ENCODE measurements around the gene TRAM2.

Gene TRAM2

DNA sequence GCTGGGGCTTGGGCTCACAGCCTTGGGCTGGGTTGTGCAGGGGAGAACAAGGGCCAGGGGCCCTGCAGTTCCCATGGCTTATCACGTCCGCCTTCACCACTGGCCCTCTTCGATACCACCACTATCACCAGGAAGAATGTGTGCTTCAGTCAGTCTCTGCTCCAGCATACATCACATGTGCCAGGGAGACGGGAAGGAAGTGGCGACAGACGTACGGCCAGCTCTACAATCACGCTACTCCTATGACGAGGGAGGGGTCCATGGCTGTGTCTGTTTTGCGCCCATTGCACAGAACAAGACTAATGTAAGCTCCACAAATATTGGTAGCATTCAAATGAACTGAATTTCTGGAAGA, 72.1 kb downstream of the TRAM2 start:
- Histone ChIP-seq H3K4me1 (ENCODE audit: control insufficient read depth, insufficient read depth, low read length) (peaks cover 21% of the 10 kb centered on the region), H3K9ac (ENCODE audit: low read length) (no peak overlapping the region), H3K27ac (ENCODE audit: low read depth, low read length) (peak overlapping the region; percentile 61), H3K36me3 (ENCODE audit: control insufficient read depth, insufficient read depth, low read length) (peaks cover 26% of the 10 kb centered on the region), H3K27me3 (ENCODE audit: control insufficient read depth, insufficient read depth, low read length) (no peaks in the 10 kb centered on the region), H3K4me3 (ENCODE audit: low read length) (no peak overlapping the region)

- no peaks in the 10 kb centered on the region for H3K27me3 ChIP-seq (ENCODE audit: control insufficient read depth, insufficient read depth, low read length)
- H3K36me3 ChIP-seq (ENCODE audit: control insufficient read depth, insufficient read depth, low read length), result peaks cover 22% of the 10 kb centered on the region
- H3K4me1 ChIP-seq (ENCODE audit: control insufficient read depth, insufficient read depth, low read length), result peaks cover 21% of the 10 kb centered on the region
- H3K4me3 ChIP-seq (ENCODE audit: low read length), result no peak overlapping the region
- peak overlapping the region; percentile 61 for H3K27ac ChIP-seq (ENCODE audit: low read depth, low read length)
- H3K9ac ChIP-seq (ENCODE audit: low read length), result no peak overlapping the region
Observed at GRCh38 chr6:52503851-52504781, 72.7 kb downstream of the TRAM2 start.

DNA sequence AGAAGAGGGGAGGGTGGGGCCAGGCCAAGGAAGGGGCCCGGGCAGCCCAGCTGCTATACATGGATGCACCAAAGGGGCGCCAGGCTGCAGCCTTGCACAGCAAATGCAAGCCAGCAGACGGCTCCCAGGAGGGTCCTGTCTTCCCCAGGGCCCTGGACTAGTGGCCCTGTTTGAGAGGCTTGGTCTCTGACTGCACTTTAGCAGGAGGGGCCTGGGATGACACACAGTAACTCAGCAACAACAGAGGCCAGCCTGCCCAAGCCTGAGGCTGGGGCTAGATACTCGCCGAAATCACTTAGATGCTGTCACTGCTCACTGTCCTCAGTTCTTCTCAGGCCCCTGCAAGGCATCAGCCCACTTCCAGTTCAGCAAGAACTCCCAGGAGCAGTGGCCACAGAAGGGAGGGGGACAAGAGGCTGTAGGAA, 73.5 kb downstream of the TRAM2 start:
- H3K27me3 ChIP-seq (ENCODE audit: control insufficient read depth, insufficient read depth, low read length), result no peaks in the 10 kb centered on the region
- H3K27ac ChIP-seq (ENCODE audit: low read depth, low read length), result peak overlapping the region; percentile 61
- peaks cover 25% of the 10 kb centered on the region for H3K4me1 ChIP-seq (ENCODE audit: control insufficient read depth, insufficient read depth, low read length)
- H3K9ac ChIP-seq (ENCODE audit: low read length), result no peak overlapping the region
- H3K36me3 ChIP-seq (ENCODE audit: control insufficient read depth, insufficient read depth, low read length), result peaks cover 20% of the 10 kb centered on the region
- no peak overlapping the region for H3K4me3 ChIP-seq (ENCODE audit: low read length)

GRCh38 chr6:52502306-52503029, 74.4 kb downstream of the TRAM2 start:
- H3K27ac ChIP-seq (ENCODE audit: low read depth, low read length), result no peak overlapping the region
- H3K36me3 ChIP-seq (ENCODE audit: control insufficient read depth, insufficient read depth, low read length), result peaks cover 17% of the 10 kb centered on the region
- no peaks in the 10 kb centered on the region for H3K27me3 ChIP-seq (ENCODE audit: control insufficient read depth, insufficient read depth, low read length)
- H3K4me1 ChIP-seq (ENCODE audit: control insufficient read depth, insufficient read depth, low read length), result peaks cover 31% of the 10 kb centered on the region
- H3K4me3 ChIP-seq (ENCODE audit: low read length), result no peak overlapping the region
- H3K9ac ChIP-seq (ENCODE audit: low read length), result no peak overlapping the region

DNA sequence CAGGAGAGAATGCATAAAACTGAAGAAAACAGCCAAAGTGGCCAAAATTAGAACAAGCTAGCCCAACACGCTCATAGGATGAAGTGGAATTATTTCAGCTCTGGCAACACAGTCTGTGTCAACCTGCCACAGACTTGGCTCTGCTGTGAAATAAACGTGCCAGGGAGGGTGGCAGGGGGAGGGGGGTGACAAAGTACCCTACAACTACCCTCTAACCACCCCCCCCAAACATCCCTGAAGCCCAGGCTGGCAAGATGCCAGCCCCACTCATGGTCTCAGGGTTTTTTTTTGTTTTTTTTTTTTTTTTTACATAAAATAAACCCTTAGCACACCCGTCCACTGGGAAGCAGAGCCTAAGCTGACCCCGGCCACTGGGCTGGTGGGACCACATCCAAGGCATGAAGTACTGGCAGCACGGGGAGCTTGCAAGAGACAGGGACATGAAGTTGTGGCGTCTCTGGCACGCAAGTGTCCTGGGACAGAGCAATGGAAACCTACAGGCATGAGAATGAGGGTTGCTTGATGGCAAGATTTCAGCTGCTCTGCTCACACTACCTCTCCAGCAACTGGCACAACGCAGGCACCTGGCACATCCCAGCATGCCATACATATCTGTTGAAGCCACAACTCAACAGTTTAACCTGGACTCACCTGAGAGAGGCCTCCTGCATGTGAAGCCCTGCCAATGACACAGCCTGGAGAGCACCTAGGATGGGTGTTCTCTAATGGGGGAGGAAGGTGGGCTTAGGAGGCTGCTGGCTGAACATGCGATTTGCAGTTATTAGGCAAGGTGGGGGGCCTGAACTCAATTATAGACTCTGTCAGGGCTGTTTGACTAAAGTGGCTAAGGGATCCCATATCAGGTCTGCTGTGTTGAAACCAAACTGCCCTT, 76.4 kb downstream of the TRAM2 start:
- Histone ChIP-seq H3K4me3 (ENCODE audit: low read length) (no peak overlapping the region), H3K27ac (ENCODE audit: low read depth, low read length) (no peak overlapping the region), H3K27me3 (ENCODE audit: control insufficient read depth, insufficient read depth, low read length) (no peaks in the 10 kb centered on the region), H3K36me3 (ENCODE audit: control insufficient read depth, insufficient read depth, low read length) (peaks cover 10% of the 10 kb centered on the region), H3K4me1 (ENCODE audit: control insufficient read depth, insufficient read depth, low read length) (peaks cover 24% of the 10 kb centered on the region), H3K9ac (ENCODE audit: low read length) (no peak overlapping the region)

- Histone ChIP-seq H3K4me1 (ENCODE audit: control insufficient read depth, insufficient read depth, low read length) (peaks cover 24% of the 10 kb centered on the region), H3K4me3 (ENCODE audit: low read length) (no peak overlapping the region), H3K36me3 (ENCODE audit: control insufficient read depth, insufficient read depth, low read length) (peaks cover 10% of the 10 kb centered on the region), H3K27ac (ENCODE audit: low read depth, low read length) (no peak overlapping the region), H3K9ac (ENCODE audit: low read length) (no peak overlapping the region), H3K27me3 (ENCODE audit: control insufficient read depth, insufficient read depth, low read length) (no peaks in the 10 kb centered on the region)
Observed at GRCh38 chr6:52499681-52500236, 77.1 kb downstream of the TRAM2 start.

- Histone ChIP-seq H3K4me1 (ENCODE audit: control insufficient read depth, insufficient read depth, low read length) (peaks cover 18% of the 10 kb centered on the region), H3K27ac (ENCODE audit: low read depth, low read length) (no peak overlapping the region), H3K36me3 (ENCODE audit: control insufficient read depth, insufficient read depth, low read length) (peaks cover 10% of the 10 kb centered on the region), H3K9ac (ENCODE audit: low read length) (no peak overlapping the region), H3K4me3 (ENCODE audit: low read length) (no peak overlapping the region), H3K27me3 (ENCODE audit: control insufficient read depth, insufficient read depth, low read length) (no peaks in the 10 kb centered on the region)
Observed at GRCh38 chr6:52499026-52499425, 77.8 kb downstream of the TRAM2 start.

- peaks cover 10% of the 10 kb centered on the region for H3K36me3 ChIP-seq (ENCODE audit: control insufficient read depth, insufficient read depth, low read length)
- H3K4me1 ChIP-seq (ENCODE audit: control insufficient read depth, insufficient read depth, low read length), result peaks cover 14% of the 10 kb centered on the region
- no peaks in the 10 kb centered on the region for H3K27me3 ChIP-seq (ENCODE audit: control insufficient read depth, insufficient read depth, low read length)
- H3K27ac ChIP-seq (ENCODE audit: low read depth, low read length), result no peak overlapping the region
- no peak overlapping the region for H3K4me3 ChIP-seq (ENCODE audit: low read length)
- no peak overlapping the region for H3K9ac ChIP-seq (ENCODE audit: low read length)
Observed at GRCh38 chr6:52498538-52499017, 78.3 kb downstream of the TRAM2 start.

- H3K9ac ChIP-seq (ENCODE audit: low read length), result no peak overlapping the region
- H3K27me3 ChIP-seq (ENCODE audit: control insufficient read depth, insufficient read depth, low read length), result no peaks in the 10 kb centered on the region
- peaks cover 8% of the 10 kb centered on the region for H3K36me3 ChIP-seq (ENCODE audit: control insufficient read depth, insufficient read depth, low read length)
- H3K4me1 ChIP-seq (ENCODE audit: control insufficient read depth, insufficient read depth, low read length), result peaks cover 11% of the 10 kb centered on the region
- no peak overlapping the region for H3K4me3 ChIP-seq (ENCODE audit: low read length)
- H3K27ac ChIP-seq (ENCODE audit: low read depth, low read length), result no peak overlapping the region
Observed at GRCh38 chr6:52497652-52498408, 79.0 kb downstream of the TRAM2 start.

- Histone ChIP-seq H3K27ac (ENCODE audit: low read depth, low read length) (no peak overlapping the region), H3K4me3 (ENCODE audit: low read length) (no peak overlapping the region), H3K4me1 (ENCODE audit: control insufficient read depth, insufficient read depth, low read length) (peaks cover 11% of the 10 kb centered on the region), H3K27me3 (ENCODE audit: control insufficient read depth, insufficient read depth, low read length) (no peaks in the 10 kb centered on the region), H3K9ac (ENCODE audit: low read length) (no peak overlapping the region), H3K36me3 (ENCODE audit: control insufficient read depth, insufficient read depth, low read length) (no peaks in the 10 kb centered on the region)
Observed at GRCh38 chr6:52496631-52497030, 80.2 kb downstream of the TRAM2 start.

GRCh38 chr6:52495922-52496321, 80.9 kb downstream of the TRAM2 start:
- no peak overlapping the region for H3K27ac ChIP-seq (ENCODE audit: low read depth, low read length)
- H3K4me3 ChIP-seq (ENCODE audit: low read length), result no peak overlapping the region
- no peaks in the 10 kb centered on the region for H3K36me3 ChIP-seq (ENCODE audit: control insufficient read depth, insufficient read depth, low read length)
- no peaks in the 10 kb centered on the region for H3K27me3 ChIP-seq (ENCODE audit: control insufficient read depth, insufficient read depth, low read length)
- H3K4me1 ChIP-seq (ENCODE audit: control insufficient read depth, insufficient read depth, low read length), result peaks cover 11% of the 10 kb centered on the region
- no peak overlapping the region for H3K9ac ChIP-seq (ENCODE audit: low read length)

All from rectal smooth muscle tissue (tissue), 1 donor.